Natural killer cell (primary cell): ENCODE measurements around the gene MMP28. TPM values are rescaled to one million over a fixed set of nuclear protein-coding genes. Genes with fewer than 3 reads are reported as not detected.

Source experiments
- ATAC-seq, 3 donors: fragments of 150-1000 bp in 2 of 3; fragments of 200-7000 bp in 1 of 3; cut with Tn5 transposase; 1 replicate in 1 of 3; 2 replicates in 2 of 3; pipeline ENCODE4 v1.10.0; 2021; ENCODE audit warnings: mild to moderate bottlenecking in 2 of 3, moderate library complexity in 2 of 3
- DNase-seq, 2 donors: peaks; one replicate each; pipeline versions ENCODE4 v3.0.0 to v3.0.0-alpha.2; 2013 to 2021; ENCODE audit warnings: mixed read lengths in 1 of 2
- H3K27ac ChIP-seq: one replicate; pipeline ENCODE4 v1.5.1; 2013; ENCODE audit warnings: mild to moderate bottlenecking, low read length
- H3K27me3 ChIP-seq: one replicate; pipeline ENCODE4 v1.6.1; 2013; ENCODE audit warnings: low read length; ENCODE audit not compliant: control insufficient read depth, insufficient read depth
- H3K36me3 ChIP-seq: one replicate; pipeline ENCODE4 v1.6.1; 2013; ENCODE audit warnings: low read length; ENCODE audit not compliant: control insufficient read depth, insufficient read depth
- H3K4me1 ChIP-seq: one replicate; pipeline ENCODE4 v1.6.1; 2013; ENCODE audit warnings: low read length; ENCODE audit not compliant: control insufficient read depth, insufficient read depth
- H3K4me3 ChIP-seq: one replicate; pipeline ENCODE4 v1.5.1; 2013; ENCODE audit warnings: low read length
- H3K9me3 ChIP-seq: one replicate; pipeline ENCODE4 v1.6.1; 2013; ENCODE audit warnings: low read length; ENCODE audit not compliant: control insufficient read depth, insufficient read depth
- H3K27ac Mint-ChIP-seq, 2 donors: one replicate each; pipeline ENCODE4 v1.8.0; 2022; ENCODE audit warnings: mild to moderate bottlenecking in 2 of 2, mixed read lengths in 2 of 2, moderate library complexity in 1 of 2
- H3K27me3 Mint-ChIP-seq, 2 donors: one replicate each; pipeline ENCODE4 v1.8.0; 2022; ENCODE audit warnings: low read depth in 2 of 2, mixed read lengths in 2 of 2
- H3K36me3 Mint-ChIP-seq: one replicate; pipeline ENCODE4 v1.8.0; 2022; ENCODE audit warnings: mixed read lengths
- H3K4me1 Mint-ChIP-seq, 2 donors: one replicate each; pipeline ENCODE4 v1.8.0; 2022; ENCODE audit warnings: mixed read lengths in 2 of 2
- H3K4me3 Mint-ChIP-seq: one replicate; pipeline ENCODE4 v1.8.0; 2022; ENCODE audit warnings: mild to moderate bottlenecking, moderate library complexity, mixed read lengths
- H3K9me3 Mint-ChIP-seq, 2 donors: one replicate each; pipeline ENCODE4 v1.8.0; 2022; ENCODE audit warnings: mixed read lengths in 2 of 2
- CTCF ChIP-seq: fragments of 200-600 bp; IDR thresholded peaks from one replicate; pipeline ENCODE4 v1.8.0; 2022; ENCODE audit warnings: antibody characterized with exemption
- WGBS: methylation state at CpG from one replicate; pipeline ENCODE4 v1.1.7; 2013; ENCODE audit warnings: missing lambda C conversion rate; ENCODE audit not compliant: insufficient coverage; 5-methylcytosine and 5-hydroxymethylcytosine counted together
- intact Hi-C: fragments of 100-400 bp; cut with micrococcal nuclease; formaldehyde crosslinking; loops from one replicate; pipeline ENCODE4 v1.14.2; 2022
- total RNA-seq, 4 donors: library from RNA; stranded (reverse); fragments of 120-200 nt in 1 of 4; gene quantifications; one replicate each; pipeline versions ENCODE4 v1.2.3 to v1.2.4, GENCODE V29; 2013 to 2022

Gene MMP28
- total RNA-seq, 3 donors from 2014 or later (not counting 1 experiment from before 2014, with no cell fraction given) = 1.1 TPM; not detected in 2

DNA sequence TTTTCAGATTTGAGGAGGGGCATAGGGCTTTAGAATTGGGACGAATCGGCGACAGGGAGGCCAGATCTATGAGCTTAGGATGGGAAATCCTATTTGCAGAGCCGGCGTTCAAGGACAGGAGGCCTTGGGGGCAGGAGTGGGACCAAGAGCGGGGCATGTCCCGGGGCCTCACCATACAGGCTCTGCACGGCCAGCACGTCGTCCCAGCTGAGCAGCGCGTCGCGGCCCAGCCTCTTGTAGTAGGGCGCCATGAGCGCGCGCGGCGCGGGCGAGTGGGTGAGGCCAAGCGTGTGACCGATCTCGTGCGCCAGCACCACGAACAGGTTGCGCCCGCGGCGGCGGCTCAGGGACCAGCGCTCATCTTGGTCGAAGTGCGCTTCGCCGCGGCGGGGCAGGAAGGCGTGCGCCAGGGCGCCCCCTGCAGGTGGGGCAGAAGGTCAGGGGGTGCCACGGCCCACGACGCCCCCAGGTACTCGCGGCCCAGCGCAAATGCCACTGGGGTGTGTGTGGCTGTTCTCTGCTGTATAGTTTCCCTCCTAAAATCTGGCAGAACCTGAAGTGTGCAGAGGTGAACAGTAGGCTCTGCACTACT is 25.4 kb downstream of the MMP28 start:
- peaks cover 0 to 2% of the 10 kb centered on the region in 2 donors for H3K4me1 Mint-ChIP-seq

DNA sequence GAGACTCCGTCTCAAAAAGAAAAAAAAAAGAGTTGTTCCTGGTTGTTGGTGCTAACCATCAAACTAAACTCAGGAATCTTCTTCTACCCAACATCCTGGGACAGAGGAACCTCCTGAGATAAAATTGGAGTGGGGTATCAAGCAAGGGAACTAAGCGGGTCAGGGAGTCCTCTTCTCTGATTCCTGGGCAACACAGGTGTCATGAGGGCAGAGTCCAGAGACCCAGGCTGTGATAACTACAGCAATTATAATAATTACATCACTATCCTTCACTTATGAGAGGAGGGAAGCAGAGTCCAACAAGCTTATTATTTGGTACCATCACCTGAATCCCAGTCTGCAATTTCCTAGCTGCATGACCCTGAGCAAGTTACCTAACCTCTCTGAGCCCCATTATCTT is 26.6 kb downstream of the MMP28 start:
- no peak overlapping the region for H3K4me3 ChIP-seq
- ATAC-seq = no peak
- no peaks in the 10 kb centered on the region for H3K36me3 Mint-ChIP-seq
- 86% methylated on average over 2 of the region's 2 CpGs for WGBS
- no peak for DNase-seq
- TF ChIP-seq CTCF = no peak
- H3K4me1 ChIP-seq = peaks cover 11% of the 10 kb centered on the region
- peaks cover 14 to 15% of the 10 kb centered on the region in 2 donors for H3K27me3 Mint-ChIP-seq
- no peak overlapping the region for H3K27ac Mint-ChIP-seq
- no peaks in the 10 kb centered on the region for H3K9me3 Mint-ChIP-seq
- H3K4me1 Mint-ChIP-seq = peaks cover 6 to 9% of the 10 kb centered on the region in 2 donors
- no peak overlapping the region for H3K27ac ChIP-seq
- H3K4me3 Mint-ChIP-seq = no peak overlapping the region
- H3K36me3 ChIP-seq = no peaks in the 10 kb centered on the region
- intact Hi-C loops = no loop called here
- no peaks in the 10 kb centered on the region for H3K9me3 ChIP-seq
- no peaks in the 10 kb centered on the region for H3K27me3 ChIP-seq

More for the DNA sequence above, 25.4 kb downstream of the MMP28 start:
- no peaks in the 10 kb centered on the region for H3K36me3 ChIP-seq
- 98% methylated on average over 48 of the region's 48 CpGs for WGBS
- H3K4me3 ChIP-seq = no peak overlapping the region
- H3K27me3 Mint-ChIP-seq = peaks cover 15% of the 10 kb centered on the region in 2 donors
- no peaks in the 10 kb centered on the region for H3K27me3 ChIP-seq
- ATAC-seq = no peak
- H3K9me3 ChIP-seq = no peaks in the 10 kb centered on the region
- intact Hi-C loops = no loop called here
- no peak for TF ChIP-seq CTCF
- no peak overlapping the region for H3K27ac Mint-ChIP-seq
- peaks cover 2% of the 10 kb centered on the region for H3K4me1 ChIP-seq
- no peaks in the 10 kb centered on the region for H3K9me3 Mint-ChIP-seq
- no peaks in the 10 kb centered on the region for H3K36me3 Mint-ChIP-seq
- H3K27ac ChIP-seq = no peak overlapping the region
- DNase-seq = no peak
- H3K4me3 Mint-ChIP-seq = no peak overlapping the region

- Histone ChIP-seq H3K9me3 (no peaks in the 10 kb centered on the region), H3K36me3 (no peaks in the 10 kb centered on the region), H3K4me1 (peaks cover 15% of the 10 kb centered on the region), H3K27ac (no peak overlapping the region), H3K4me3 (no peak overlapping the region), H3K27me3 (no peaks in the 10 kb centered on the region)
- TF ChIP-seq CTCF = peak; percentile 18
- no peak overlapping the region for H3K27ac Mint-ChIP-seq
- no peaks in the 10 kb centered on the region for H3K9me3 Mint-ChIP-seq
- ATAC-seq = no peak
- peaks cover 6 to 9% of the 10 kb centered on the region in 2 donors for H3K4me1 Mint-ChIP-seq
- no peak overlapping the region for H3K4me3 Mint-ChIP-seq
- intact Hi-C loops = no loop called here
- H3K36me3 Mint-ChIP-seq = no peaks in the 10 kb centered on the region
- DNase-seq = peak in 1 of 2 donors; percentile 57
- 92% methylated on average over 3 of the region's 7 CpGs for WGBS
- peaks cover 5 to 10% of the 10 kb centered on the region in 2 donors for H3K27me3 Mint-ChIP-seq
Measured at GRCh38 chr17:35766903-35767510, 28.4 kb downstream of the MMP28 start.
